Neural crest cell (in vitro differentiated cells): ENCODE measurements around the gene CDKAL1. TPM values are rescaled to one million over a fixed set of nuclear protein-coding genes. Genes with fewer than 3 reads are reported as not detected.

Source experiments
- DNase-seq: peaks from one replicate; pipeline ENCODE4 v3.0.0; 2021; ENCODE audit warnings: low read depth, mixed read lengths, low spot score
- H3K27ac Mint-ChIP-seq: one replicate; pipeline ENCODE4 v1.8.0; 2021; ENCODE audit warnings: mild to moderate bottlenecking, mixed read lengths; ENCODE audit not compliant: unreplicated experiment
- H3K27me3 Mint-ChIP-seq: 2 replicates; pipeline ENCODE4 v1.8.0; 2021; ENCODE audit warnings: low read depth, mild to moderate bottlenecking, mixed read lengths
- H3K36me3 Mint-ChIP-seq: 2 replicates; pipeline ENCODE4 v1.8.0; 2021; ENCODE audit warnings: low read depth, mild to moderate bottlenecking, mixed read lengths
- H3K4me1 Mint-ChIP-seq: 2 replicates; pipeline ENCODE4 v1.8.0; 2021; ENCODE audit warnings: mixed read lengths
- H3K4me3 Mint-ChIP-seq: one replicate; pipeline ENCODE4 v1.8.0; 2021; ENCODE audit warnings: mild to moderate bottlenecking, mixed read lengths
- H3K9me3 Mint-ChIP-seq: 2 replicates; pipeline ENCODE4 v1.8.0; 2021; ENCODE audit warnings: mixed read lengths
- total RNA-seq: library from RNA; stranded (reverse); gene quantifications from 2 replicates; pipeline ENCODE4 v1.2.1, GENCODE V29; 2021
- TF ChIP-seq, protein P1 (sequence below): fragments of 200-600 bp; sonication (generic); conservative IDR thresholded peaks from 2 replicates; pipeline ENCODE4 v1.5.0; 2021; ENCODE audit warnings: antibody characterized with exemption, mild to moderate bottlenecking

The CDKAL1 gene
- total RNA-seq, 1 donor from 2014 or later: 25.4 TPM

GRCh38 chr6:21132856-21133838, 598.9 kb downstream of the CDKAL1 start:
- DNase-seq: no peak
- Mint-ChIP-seq H3K27me3 (no peaks in the 10 kb centered on the region), H3K4me1 (peaks cover 76% of the 10 kb centered on the region), H3K9me3 (no peaks in the 10 kb centered on the region), H3K27ac (no peak overlapping the region), H3K4me3 (peak overlapping the region; percentile 51), H3K36me3 (no peaks in the 10 kb centered on the region)
- TF ChIP-seq, protein P1, sequence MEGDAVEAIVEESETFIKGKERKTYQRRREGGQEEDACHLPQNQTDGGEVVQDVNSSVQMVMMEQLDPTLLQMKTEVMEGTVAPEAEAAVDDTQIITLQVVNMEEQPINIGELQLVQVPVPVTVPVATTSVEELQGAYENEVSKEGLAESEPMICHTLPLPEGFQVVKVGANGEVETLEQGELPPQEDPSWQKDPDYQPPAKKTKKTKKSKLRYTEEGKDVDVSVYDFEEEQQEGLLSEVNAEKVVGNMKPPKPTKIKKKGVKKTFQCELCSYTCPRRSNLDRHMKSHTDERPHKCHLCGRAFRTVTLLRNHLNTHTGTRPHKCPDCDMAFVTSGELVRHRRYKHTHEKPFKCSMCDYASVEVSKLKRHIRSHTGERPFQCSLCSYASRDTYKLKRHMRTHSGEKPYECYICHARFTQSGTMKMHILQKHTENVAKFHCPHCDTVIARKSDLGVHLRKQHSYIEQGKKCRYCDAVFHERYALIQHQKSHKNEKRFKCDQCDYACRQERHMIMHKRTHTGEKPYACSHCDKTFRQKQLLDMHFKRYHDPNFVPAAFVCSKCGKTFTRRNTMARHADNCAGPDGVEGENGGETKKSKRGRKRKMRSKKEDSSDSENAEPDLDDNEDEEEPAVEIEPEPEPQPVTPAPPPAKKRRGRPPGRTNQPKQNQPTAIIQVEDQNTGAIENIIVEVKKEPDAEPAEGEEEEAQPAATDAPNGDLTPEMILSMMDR: no peak

- H3K36me3 Mint-ChIP-seq: no peaks in the 10 kb centered on the region
- no peaks in the 10 kb centered on the region for H3K9me3 Mint-ChIP-seq
- H3K4me3 Mint-ChIP-seq: peak overlapping the region; percentile 52
- no peak for DNase-seq
- peak overlapping the region; percentile 57 for H3K27ac Mint-ChIP-seq
- TF ChIP-seq, protein P1: no peak
- H3K27me3 Mint-ChIP-seq: no peaks in the 10 kb centered on the region
- H3K4me1 Mint-ChIP-seq: peaks cover 82% of the 10 kb centered on the region
Measured at GRCh38 chr6:21133901-21134300, 599.6 kb downstream of the CDKAL1 start.

DNA sequence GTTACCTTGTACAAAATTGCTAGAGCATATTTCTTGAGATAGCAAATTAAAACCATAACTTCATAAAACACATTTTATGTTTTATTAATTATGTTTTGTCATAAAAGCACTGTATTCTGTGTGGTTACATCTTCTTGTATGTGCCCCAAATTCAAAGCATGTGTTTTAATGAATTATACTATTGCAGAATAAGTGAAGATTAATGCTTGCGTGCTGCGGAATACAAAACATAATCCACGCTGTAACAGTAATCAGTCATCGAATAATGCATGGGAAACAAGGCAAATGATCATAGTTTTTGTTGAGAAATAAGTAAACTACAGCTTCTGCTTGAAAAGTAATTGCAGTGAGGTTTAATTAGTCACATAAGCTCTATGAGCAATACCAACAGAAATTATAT, 600.1 kb downstream of the CDKAL1 start:
- TF ChIP-seq, protein P1: no peak
- DNase-seq: no peak
- H3K4me1 Mint-ChIP-seq: peaks cover 83% of the 10 kb centered on the region
- no peaks in the 10 kb centered on the region for H3K36me3 Mint-ChIP-seq
- peak overlapping the region; percentile 52 for H3K4me3 Mint-ChIP-seq
- H3K27ac Mint-ChIP-seq: no peak overlapping the region
- H3K27me3 Mint-ChIP-seq: no peaks in the 10 kb centered on the region
- H3K9me3 Mint-ChIP-seq: no peaks in the 10 kb centered on the region

GRCh38 chr6:21135484-21136013, 601.3 kb downstream of the CDKAL1 start:
- Mint-ChIP-seq H3K4me1 (peaks cover 83% of the 10 kb centered on the region), H3K9me3 (peaks cover 1% of the 10 kb centered on the region), H3K27ac (no peak overlapping the region), H3K4me3 (no peak overlapping the region), H3K36me3 (peaks cover 1% of the 10 kb centered on the region), H3K27me3 (no peaks in the 10 kb centered on the region)
- no peak for DNase-seq
- TF ChIP-seq, protein P1: no peak

GRCh38 chr6:21137700-21138335, 603.6 kb downstream of the CDKAL1 start:
- Mint-ChIP-seq H3K27ac (peak overlapping the region; percentile 95), H3K36me3 (peaks cover 6% of the 10 kb centered on the region), H3K4me3 (no peak overlapping the region), H3K4me1 (peaks cover 68% of the 10 kb centered on the region), H3K9me3 (peaks cover 4% of the 10 kb centered on the region), H3K27me3 (no peaks in the 10 kb centered on the region)
- TF ChIP-seq, protein P1: no peak
- DNase-seq: no peak
